Myocyte (in vitro differentiated cells): ENCODE data around the gene SP8. TPM values are rescaled to one million over a fixed set of nuclear protein-coding genes. Genes with fewer than 3 reads are reported as not detected.

Source experiments
- DNase-seq: peaks from one replicate; pipeline ENCODE4 v3.0.0-alpha.2; 2012; ENCODE audit warnings: low read depth
- total RNA-seq: library from RNA; depleted of rRNA; stranded (reverse); fragments of >200 nt; gene quantifications from 2 replicates; pipeline ENCODE4 v1.2.3, GENCODE V29; 2014

SP8 gene
- total RNA-seq, 1 donor from 2014 or later = not detected

DNA sequence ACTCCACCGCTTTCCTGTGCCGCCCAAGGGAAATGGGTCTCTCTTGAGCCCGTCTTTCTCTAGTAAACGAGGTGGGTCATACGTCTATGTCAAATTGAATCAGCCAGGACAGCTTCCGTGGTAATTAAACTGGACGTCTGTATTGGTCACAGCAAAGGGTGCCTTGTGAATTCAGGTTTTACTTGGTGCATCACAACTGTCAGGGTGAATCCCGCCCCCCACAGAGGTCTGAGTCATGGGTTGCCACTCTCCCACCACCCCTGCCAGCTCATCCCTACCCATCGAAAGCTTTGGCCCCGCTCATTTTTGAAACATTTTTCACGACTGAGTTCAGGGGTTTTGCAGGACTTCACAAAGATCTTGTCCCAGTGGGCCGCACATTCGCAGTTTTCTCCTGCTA, 8.0 kb upstream of the SP8 start:
- DNase-seq = no peak

DNA sequence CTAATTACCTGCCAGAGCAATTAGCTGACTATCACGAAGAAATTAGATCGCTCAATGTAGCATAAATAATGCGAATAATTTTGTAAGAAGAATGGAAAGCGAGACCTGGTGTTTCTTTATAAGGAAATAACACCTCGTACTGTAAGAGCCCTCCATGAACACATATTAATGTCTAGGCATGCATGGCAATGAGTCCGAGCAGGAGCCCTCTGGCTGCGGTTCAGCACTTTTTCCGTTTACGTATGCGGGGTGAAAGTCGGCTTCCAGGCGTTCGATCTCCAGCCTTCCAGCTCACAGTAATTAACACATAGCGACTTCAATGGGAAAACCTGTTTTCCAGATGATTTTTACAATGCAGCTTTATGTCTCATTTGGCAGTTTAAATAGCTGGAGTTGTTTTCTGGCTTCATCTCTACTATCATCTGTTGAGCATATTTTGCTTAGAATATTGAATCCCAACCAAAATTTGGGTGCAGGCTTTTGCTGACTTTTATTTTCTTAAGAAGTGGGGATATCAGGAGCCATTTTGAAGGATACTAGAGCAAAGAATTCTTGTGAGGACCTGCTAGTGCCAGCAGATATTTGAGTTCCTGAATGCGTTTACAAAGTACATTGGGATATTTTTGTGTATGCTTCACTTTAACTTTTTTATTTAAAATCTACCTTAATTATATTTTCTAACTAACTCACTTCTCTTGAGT, 7.2 kb upstream of the SP8 start:
- no peak for DNase-seq

DNA sequence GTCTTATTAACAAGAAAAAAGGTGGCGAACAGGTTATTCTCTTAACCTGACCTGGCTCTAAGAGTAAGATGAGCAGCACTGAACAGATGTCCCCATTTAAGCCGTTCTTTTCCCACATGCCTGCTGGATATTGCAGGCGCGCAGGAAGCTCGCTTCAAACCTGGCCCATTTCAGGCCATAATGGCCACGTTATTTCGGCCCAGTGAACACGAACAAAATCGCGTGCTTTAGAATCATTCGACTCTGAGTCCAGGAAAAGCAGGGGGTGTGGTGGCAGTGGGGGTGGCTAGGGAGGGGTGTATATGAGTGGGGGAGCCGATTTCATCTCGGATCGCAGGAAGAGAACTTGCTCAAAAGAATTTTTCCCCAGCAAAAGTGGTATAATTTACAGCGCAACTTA, 6.6 kb upstream of the SP8 start:
- no peak for DNase-seq

DNA sequence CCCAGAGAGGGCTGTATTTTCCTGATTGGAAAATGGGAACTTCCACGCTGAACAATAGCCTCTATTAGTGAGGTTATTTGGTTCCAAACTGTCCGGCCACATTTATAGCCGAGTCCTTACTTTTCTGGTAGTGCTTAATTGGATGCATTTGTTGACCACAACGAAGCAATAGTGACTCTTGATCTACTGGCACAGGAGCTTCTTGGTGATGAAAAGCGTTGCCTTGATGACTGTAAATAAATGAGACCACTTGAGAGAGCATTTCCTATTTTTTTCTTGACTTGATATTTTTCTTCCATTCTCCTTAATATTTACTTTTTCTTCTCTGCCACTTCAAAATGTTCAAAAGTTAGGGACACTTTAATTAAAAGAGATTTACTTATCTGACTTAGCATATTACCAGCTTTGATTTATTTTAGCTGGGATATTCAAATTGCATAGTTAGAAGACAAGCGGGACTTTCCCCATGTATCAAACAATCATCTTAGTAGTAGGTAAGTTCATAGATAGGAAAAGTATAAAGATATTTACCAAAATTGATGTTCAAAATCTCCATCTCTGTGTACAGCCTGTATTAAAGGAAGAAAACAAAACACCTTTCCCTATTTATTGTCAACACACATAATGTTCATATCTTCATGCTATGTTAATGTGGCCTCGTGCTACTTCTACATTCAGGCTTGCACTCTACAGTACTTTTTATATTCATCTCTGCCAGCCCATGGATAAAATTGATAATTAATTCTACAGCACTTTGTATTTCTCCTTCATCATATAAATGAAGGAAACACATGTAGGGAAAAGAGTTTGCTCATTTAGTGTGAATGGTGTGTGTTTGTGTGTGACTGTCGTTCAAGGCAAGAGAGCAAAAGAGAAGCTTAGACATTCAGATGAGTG, 5.1 kb upstream of the SP8 start:
- no peak for DNase-seq

DNA sequence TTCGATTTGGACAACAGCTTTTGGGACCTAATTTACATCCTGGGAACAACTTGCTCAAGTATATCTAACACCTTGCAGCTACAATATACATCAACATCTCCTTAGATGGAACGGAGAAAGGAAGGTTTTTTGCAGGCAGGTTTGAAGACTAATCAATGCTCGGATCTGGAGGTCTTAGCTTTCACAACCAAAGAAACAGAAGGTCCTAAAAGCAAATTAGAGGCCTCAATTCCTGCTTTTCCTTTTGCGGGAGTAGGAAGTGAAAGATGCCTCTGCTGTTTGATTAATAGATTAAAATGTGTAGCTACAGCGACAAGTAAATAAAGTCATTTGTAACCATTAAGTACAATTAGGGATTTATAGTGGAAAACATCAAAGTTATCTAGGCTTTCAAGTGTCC, 3.7 kb upstream of the SP8 start:
- no peak for DNase-seq

DNA sequence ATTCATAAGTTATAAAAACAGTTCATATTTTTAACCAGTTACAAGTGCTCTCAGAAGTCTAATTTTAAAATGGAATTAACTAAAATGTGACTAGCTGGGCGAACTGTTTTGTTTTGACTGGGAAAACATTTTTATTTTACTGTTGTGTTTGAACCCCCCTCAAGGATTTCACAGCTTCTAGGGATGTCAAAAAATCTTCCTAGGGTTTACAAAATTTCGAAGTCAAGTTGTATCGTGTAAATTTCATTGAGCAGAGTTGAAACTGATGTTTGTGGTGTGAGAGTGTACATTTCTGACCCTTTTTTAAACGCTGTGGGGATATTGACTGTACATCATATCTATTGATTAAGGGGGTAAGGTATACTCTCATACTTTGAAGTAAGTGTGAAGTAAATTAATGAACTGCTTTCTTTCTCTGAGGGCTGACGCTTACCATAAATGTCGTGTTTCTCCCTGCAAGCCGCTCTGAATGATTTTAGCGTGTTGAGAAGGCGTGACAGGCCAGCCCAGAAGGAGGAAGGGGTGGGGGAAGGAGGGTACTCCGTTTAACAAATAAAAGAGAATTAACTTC, 1.8 kb upstream of the SP8 start:
- no peak for DNase-seq

DNA sequence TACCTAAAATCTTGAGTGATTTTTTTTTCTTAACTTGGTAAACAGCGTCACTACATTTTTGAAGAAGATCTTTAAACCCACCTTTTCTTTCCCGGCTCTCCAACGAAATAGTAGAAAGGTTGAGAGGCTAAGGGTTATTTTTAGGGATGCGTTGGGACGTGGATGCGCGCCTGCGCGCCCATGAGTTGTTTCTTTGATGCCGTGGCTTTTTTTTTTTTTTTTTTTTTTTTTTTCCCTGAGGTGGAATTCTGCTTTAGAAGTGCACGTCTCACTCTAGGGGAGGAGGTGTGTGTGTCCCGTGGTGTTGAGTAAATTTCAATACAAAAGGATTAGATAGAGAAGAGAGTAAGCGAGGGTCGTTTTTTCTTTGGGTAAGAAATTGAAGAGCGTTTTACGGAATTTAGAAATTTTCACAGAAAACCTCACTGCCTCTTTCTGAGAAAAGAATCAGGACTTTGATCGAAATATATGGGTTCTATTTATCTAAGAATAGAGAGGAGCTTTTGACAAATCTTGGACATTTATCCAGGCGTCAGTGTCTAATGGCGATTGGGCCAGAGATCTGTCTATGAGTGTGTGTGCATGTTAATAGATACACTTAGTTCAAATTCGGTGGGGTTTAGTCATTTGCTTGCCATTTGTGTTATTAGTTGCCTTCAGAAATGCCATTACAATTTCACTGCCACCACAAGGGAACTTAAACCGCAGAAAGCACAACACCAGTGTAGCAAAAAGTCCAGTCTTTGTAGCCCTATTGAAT, 1.2 kb upstream of the SP8 start:
- DNase-seq = no peak

DNA sequence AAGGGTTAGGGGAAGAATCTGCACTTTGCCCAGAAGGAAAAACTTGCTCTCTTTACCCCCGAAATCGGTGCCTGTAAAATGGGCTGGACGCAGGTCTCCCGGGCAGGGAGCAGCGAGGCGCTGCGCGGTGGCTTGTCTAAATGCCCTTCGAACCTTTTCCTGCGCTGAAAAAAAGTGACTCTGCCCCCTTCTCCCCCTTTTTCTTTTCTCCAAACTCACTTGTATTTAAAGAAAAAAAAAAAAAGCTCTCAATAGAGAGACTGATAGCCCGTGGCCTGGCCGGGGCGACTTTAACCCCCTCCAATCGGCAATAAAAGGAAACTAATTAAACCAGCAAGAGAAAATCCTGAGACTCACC, 286 bp downstream of the SP8 start:
- no peak for DNase-seq

DNA sequence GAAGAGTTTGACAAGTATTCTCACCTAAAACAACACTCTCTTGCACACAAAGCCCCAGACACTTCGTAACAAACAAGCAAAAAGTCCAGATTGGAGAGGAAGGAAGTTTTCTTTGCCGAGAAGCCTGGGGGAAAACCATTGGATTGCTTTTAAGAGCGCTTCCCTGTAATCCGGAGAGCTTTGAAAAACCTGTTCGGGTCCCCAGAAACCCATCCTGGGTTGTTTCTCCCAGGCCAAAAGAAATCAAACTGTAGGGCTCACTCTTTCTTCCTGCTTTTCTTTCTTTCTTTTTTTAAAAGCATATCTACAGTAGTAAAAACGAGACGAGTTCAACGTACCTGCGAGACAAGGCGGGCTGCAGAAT, 655 bp downstream of the SP8 start:
- no peak for DNase-seq

DNA sequence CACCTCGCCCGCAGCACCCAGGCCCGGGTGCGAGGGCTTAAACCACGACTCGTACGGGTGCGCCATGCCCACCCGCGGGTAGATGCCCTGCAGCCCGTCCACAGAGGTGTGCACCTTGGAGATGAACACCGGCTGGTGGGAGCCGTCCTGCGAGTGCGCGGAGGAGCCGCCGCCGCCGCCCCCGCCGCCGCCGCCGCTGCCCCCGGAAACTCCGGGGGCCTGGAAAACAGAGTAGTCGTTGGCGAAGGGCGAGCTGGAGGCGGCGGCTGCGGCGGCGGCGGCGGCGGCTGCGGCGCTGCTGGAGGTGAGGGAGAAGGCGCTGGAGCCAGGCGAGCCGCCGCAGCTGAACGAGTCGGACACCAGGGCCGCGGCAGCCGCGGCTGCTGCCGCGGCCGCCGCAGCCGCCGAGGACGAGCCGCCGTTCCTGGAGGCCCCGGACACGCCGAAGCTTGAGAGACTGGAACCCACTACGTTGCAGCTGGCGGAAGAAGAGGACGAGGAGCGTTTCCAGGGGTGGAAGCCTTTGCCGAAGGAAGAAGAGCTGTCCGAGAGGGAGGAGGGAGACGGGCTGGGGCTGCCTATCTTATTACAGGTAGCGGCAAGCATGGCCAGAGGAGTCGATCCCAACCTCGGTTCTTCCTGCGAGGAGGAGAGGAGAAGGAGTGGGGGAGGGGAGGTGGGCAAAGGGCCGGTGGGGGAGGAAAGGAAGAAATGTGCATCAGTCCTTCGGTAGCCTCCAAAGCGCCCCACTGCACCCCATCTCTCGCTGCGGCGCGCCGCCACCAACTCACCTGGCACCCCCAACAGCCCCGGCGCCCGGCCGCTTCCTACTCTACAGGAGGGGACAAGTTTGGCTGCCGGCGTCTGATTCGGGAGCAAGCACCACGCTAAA, 1.3 kb downstream of the SP8 start:
- peak; percentile 24 for DNase-seq

DNA sequence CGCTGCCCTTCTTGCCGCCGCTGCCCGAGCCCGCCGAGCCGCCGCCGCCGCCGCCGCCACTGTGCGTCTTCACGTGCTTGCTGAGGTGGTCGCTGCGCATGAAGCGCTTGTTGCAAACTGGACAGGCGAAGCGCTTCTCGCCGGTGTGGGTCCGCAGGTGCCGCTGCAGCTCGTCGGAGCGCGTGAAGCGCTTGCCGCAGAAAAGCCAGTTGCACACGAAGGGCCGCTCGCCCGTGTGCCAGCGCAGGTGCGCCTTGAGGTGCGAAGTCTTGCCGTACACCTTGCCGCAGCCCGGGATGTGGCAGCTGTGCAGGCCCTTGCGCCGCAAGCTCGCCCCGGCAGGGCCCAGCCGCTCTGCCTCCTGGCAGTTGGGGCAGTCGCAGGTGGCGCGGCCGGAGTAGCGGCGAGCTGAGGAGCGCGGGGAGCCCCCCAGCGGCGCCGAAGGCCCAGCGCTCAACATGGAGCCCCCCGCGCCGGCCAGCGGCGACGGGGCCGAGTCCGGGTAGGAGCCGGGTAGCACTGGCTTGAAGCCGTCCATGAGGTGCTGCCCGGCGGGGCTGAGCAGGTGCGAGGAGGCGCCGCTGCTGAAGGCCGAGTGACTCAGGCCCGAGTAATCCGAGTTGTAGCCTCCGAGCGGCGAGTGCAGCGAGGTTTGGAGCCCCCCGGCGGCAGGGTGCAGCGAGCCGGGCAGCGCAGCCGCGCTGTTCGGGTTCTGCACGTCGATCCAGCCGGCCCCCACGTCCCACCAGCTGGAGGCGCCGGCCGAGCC, 2.1 kb downstream of the SP8 start:
- DNase-seq = no peak

DNA sequence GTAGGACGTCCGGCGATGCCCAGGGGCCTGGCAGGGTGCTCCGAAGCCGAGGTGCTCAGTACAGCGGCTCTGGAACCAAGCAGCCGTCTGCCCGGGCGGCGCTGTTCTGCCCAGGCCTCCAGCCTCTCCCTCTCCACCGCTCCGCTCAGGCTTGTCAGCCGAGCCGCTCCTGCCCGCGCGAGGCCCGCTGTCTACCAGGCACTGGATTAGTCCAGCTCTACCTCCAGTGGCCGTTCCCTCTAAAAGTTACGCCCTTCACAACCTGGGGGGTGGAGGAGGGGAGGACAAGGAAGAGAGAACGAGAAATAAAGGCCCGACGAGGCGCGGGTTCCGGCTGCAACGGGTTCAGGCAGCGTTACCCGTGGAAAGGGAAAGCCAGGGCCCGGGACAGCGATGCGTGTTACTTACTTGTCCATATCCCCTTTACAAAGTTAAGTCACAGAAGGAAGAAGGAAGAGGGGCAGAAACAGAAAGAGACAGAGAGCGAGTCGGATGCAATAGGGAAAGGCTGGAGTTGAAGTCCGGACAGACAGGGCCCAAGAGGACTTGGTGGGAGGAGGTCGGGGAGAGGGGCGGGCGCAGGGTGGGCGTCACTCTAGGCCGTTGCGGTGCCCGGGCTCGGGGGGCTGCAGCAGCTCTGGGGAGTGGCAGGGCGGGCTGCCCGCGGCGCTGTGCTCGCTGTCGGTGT, 2.8 kb downstream of the SP8 start:
- no peak for DNase-seq

DNA sequence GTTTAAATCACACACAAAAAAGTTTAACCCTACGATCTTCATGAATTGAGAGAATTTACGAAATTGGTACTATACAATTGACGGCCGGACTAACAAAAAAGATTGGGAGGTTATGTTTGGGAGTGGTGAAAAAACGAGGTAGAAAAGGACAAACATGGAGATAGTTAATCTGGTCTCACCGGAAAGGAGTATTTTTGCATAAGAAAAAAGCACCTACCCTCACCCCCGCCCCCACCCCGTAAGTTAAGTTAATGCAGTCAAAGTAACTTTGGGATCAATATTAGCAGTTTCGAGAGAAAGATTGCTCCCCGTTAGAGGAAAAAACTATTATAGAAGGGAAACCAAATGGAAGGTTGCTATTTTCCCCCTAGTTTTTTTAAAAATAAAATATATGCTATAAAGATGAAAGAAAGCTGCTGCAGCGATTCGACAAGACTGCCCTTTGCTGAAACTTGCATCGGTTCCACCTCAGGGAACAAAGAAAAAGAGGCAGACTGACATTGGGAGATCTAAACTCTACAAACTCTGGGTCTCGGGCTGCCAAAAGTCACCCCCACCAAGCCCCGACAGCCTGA, 3.5 kb downstream of the SP8 start:
- DNase-seq = no peak

DNA sequence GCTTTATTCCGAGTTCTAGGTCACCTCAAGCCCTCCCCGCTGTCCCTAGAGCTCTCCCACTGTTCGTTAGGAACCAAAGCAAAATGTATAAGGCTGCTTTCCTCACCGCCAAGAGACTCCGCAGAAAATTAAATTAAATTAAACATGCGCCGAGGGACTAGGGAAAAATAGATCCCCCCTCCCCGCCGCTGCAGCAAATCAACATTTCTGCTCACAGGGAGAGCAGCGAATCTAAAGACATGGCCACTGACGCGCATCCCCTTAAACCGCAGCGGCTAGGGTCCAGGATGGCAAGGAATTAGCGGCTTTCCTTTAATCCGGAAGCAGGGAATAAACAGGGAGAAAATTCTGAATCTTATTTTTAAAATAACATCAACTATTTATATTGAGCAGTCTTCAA, 7.6 kb downstream of the SP8 start:
- no peak for DNase-seq

DNA sequence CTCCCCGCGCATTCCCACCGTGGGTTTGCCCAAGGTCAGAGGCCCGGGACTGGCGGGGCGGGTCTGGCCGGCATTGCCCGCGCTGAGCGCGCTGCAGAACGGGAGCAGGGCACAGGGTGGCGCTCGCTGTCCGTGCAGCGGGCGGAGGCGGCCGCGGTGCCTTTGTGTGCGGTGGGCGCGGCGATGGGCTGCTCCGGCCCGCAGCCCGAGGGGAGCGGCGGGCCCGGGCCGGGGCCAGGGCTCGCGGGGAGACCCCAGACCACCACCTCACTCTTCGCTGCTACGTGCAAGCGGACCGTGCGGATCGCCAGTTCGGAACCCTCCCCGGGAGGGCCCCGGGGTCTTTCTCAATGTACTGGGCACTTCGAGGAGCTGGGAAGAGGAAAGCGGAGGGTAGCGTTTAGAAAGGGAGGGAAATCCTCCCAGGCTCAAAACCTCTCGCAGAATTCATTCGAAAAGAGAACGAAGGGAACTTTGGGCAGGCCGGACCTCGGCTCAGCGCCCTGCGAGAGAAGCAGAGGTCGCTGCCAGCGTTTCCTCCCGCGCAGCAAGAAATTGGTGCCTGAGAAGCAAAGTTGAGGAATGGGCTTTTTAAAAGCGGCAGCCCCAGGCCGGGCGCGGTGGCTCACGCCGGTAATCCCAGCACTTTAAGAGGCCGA, 8.5 kb downstream of the SP8 start:
- DNase-seq = no peak

DNA sequence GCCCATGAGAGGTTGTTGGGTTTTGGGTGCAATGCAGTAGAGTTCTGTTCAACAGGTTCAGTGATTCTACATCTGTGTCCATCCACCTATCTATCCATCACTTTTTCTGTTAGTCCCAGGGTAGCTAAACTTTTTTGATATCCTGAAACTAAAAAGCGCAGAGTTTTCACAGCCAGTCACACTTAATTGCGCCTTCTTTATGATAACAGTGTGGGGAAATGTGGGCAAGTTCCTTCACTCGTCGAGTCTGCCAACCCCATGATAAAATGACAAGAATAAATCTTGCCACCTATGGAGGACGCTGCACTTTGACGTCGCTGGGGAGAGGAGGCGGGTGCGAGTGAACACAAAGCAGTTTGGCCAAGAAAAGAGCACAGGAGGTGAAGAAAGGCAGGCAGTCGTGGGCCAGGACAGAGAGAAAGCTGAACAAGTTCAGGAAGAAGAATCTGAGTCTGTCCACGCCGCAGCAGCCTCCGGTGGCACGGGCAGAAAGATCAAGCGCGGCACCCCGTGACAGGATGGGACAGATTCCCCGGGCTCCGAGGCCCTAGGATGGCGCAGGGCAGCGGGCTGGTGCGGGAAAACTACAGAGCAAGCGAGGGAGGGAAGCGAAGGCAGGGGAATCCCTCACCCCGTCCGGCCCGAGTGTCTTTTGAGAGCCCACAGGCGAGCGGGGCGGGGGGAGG, 9.2 kb downstream of the SP8 start:
- DNase-seq = no peak

DNA sequence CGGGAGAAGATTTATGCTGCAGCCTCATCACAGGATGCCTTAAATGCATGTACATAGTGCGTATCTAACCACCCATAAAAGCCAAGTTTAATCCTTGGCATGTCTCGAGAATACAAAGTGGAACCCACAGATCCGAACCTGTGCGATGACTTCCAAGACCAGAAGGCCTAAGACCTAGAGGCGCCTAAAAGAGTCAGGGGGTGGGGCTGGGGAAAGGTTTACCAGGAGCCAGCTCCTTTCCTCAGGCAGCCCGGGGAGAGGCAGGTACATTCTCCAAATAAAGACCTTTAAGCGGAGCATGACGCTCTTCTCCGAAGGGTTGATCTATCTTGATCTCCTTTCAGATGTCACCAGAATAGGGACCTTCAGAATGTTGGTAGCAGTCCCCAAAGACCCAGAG, 9.7 kb downstream of the SP8 start:
- no peak for DNase-seq
